ENCODE results near the gene ADK. TPM values are rescaled to one million over a fixed set of nuclear protein-coding genes. Genes with fewer than 3 reads are reported as not detected.

ADK gene
- total RNA-seq, 4 donors from 2014 or later = 15.9 to 28.8 (median 23.3) TPM

GRCh38 chr10:74194545-74194944, 43.5 kb downstream of the ADK start:
- no peak overlapping the region for H3K27ac ChIP-seq
- ATAC-seq = no peak
- no peak for DNase-seq
- no peaks in the 10 kb centered on the region for H3K27me3 ChIP-seq
- TF ChIP-seq POLR2A (IDR thresholded peaks at IDR 0.05) = no peak
- TF ChIP-seq, protein P1, sequence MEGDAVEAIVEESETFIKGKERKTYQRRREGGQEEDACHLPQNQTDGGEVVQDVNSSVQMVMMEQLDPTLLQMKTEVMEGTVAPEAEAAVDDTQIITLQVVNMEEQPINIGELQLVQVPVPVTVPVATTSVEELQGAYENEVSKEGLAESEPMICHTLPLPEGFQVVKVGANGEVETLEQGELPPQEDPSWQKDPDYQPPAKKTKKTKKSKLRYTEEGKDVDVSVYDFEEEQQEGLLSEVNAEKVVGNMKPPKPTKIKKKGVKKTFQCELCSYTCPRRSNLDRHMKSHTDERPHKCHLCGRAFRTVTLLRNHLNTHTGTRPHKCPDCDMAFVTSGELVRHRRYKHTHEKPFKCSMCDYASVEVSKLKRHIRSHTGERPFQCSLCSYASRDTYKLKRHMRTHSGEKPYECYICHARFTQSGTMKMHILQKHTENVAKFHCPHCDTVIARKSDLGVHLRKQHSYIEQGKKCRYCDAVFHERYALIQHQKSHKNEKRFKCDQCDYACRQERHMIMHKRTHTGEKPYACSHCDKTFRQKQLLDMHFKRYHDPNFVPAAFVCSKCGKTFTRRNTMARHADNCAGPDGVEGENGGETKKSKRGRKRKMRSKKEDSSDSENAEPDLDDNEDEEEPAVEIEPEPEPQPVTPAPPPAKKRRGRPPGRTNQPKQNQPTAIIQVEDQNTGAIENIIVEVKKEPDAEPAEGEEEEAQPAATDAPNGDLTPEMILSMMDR (IDR thresholded peaks at IDR 0.05 in 4 of 5, conservative IDR thresholded peaks at IDR 0.05 in 1 of 5) = no peak
- peaks cover 10 to 15% of the 10 kb centered on the region in 2 donors for H3K4me1 ChIP-seq
- H3K4me3 ChIP-seq = no peak overlapping the region
- H3K36me3 ChIP-seq = no peaks in the 10 kb centered on the region
- in situ Hi-C loops (cut with MboI; ENCODE audit: low sequenced_read_pairs in 4 of 4) = no loop called here
- intact Hi-C loops (cut with DNase I; ENCODE audit: low total_unique reads) = no loop called here
- no peaks in the 10 kb centered on the region for H3K9me3 ChIP-seq

DNA sequence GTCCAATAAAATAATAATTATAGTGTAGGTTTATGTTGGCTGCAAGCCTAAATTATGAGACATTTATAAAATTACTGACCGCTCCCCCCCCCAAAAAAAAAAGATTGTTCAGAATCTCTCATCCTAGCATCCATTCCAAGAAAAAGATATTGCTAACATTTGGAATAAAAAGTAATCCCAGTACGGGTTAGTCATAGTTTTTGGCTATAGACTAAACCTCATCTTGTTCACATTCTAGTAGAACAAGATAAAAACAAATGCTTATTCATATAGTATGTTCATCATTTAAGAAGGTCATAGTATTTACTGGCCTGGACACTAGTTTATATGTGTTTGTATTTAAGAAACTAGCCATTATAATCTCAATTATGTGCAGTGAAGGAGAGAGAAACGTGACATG, 44.0 kb downstream of the ADK start:
- no peak overlapping the region for H3K27ac ChIP-seq
- TF ChIP-seq, protein P1 (IDR thresholded peaks at IDR 0.05 in 4 of 5, conservative IDR thresholded peaks at IDR 0.05 in 1 of 5) = no peak
- TF ChIP-seq POLR2A (IDR thresholded peaks at IDR 0.05) = no peak
- no peaks in the 10 kb centered on the region for H3K36me3 ChIP-seq
- H3K4me1 ChIP-seq = peaks cover 10 to 15% of the 10 kb centered on the region in 2 donors
- no peak overlapping the region for H3K4me3 ChIP-seq
- in situ Hi-C loops (cut with MboI; ENCODE audit: low sequenced_read_pairs in 4 of 4) = no loop called here
- no peaks in the 10 kb centered on the region for H3K27me3 ChIP-seq
- intact Hi-C loops (cut with DNase I; ENCODE audit: low total_unique reads) = no loop called here
- no peaks in the 10 kb centered on the region for H3K9me3 ChIP-seq
- DNase-seq = no peak
- no peak for ATAC-seq

DNA sequence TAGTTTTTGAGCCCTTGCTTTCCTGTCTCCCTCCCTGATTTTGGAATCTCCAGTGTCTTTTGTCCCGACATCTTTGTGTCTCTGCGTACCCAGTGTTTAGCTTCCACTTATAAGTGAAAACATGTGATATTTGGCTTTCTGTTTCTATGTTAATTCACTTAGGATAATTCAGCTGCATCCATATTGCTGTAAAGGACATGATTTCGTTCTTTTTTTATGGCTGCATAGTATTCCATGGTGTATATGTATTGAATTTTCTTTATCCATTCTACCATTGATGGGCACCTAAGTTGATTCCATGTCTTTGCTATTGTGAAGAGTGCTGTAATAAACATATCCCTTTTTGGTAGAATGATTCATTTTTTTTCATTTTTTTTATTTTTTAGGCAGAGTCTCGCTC, 48.3 kb downstream of the ADK start:
- Histone ChIP-seq H3K27me3 (no peaks in the 10 kb centered on the region), H3K36me3 (no peaks in the 10 kb centered on the region), H3K27ac (no peak overlapping the region), H3K4me1 (peaks cover 5 to 10% of the 10 kb centered on the region in 2 donors), H3K4me3 (no peak overlapping the region), H3K9me3 (no peaks in the 10 kb centered on the region)
- intact Hi-C loops (cut with DNase I; ENCODE audit: low total_unique reads) = no loop called here
- DNase-seq (no peak), ATAC-seq (no peak)
- TF ChIP-seq, protein P1 (IDR thresholded peaks at IDR 0.05 in 4 of 5, conservative IDR thresholded peaks at IDR 0.05 in 1 of 5) = no peak
- no peak for TF ChIP-seq POLR2A (IDR thresholded peaks at IDR 0.05)
- in situ Hi-C loops (cut with MboI; ENCODE audit: low sequenced_read_pairs in 4 of 4) = no loop called here

DNA sequence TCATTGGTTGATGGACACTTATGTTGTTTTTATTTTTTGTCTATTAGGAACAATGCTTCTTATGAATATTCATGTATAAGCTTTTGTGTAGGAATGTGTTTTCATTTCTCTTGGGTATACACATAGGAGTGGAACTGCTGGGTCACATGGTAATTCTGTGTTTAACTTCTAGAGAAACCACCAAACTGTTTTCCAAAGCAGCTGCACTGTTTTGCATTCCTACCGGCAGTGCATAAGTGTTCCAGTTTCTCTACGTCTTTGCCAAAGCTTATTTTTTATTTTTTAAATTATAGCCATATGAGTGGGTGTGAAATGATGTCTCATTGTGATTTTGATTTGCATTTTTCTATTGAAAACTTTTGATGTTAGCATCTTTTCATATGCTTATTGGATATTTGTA, 51.3 kb downstream of the ADK start:
- in situ Hi-C loops (cut with MboI; ENCODE audit: low sequenced_read_pairs in 4 of 4) = no loop called here
- no peaks in the 10 kb centered on the region for H3K27me3 ChIP-seq
- TF ChIP-seq, protein P1 (IDR thresholded peaks at IDR 0.05 in 4 of 5, conservative IDR thresholded peaks at IDR 0.05 in 1 of 5) = no peak
- TF ChIP-seq POLR2A (IDR thresholded peaks at IDR 0.05) = no peak
- ATAC-seq (no peak), DNase-seq (no peak)
- peaks cover 10 to 12% of the 10 kb centered on the region in 2 donors for H3K4me1 ChIP-seq
- no peak overlapping the region for H3K27ac ChIP-seq
- H3K4me3 ChIP-seq = no peak overlapping the region
- H3K36me3 ChIP-seq = no peaks in the 10 kb centered on the region
- no peaks in the 10 kb centered on the region for H3K9me3 ChIP-seq
- intact Hi-C loops (cut with DNase I; ENCODE audit: low total_unique reads) = no loop called here

- peak; percentile 6 to 29 for DNase-seq
- intact Hi-C loops (cut with DNase I; ENCODE audit: low total_unique reads) (no loop called here), in situ Hi-C loops (cut with MboI; ENCODE audit: low sequenced_read_pairs in 4 of 4) (no loop called here)
- Histone ChIP-seq H3K27me3 (no peaks in the 10 kb centered on the region), H3K27ac (peak overlapping the region in 3 of 4 donors; percentile 19 to 45 (median 43)), H3K9me3 (no peaks in the 10 kb centered on the region), H3K36me3 (no peaks in the 10 kb centered on the region), H3K4me3 (no peak overlapping the region), H3K4me1 (peaks cover 18% of the 10 kb centered on the region in 2 donors)
- ATAC-seq = peak; percentile 41 to 47
- TF ChIP-seq, protein P1 (IDR thresholded peaks at IDR 0.05 in 4 of 5, conservative IDR thresholded peaks at IDR 0.05 in 1 of 5) = no peak
- TF ChIP-seq POLR2A (IDR thresholded peaks at IDR 0.05) = no peak
Observed at GRCh38 chr10:74206746-74207145, 55.7 kb downstream of the ADK start.
